ENCODE measurements around the gene CBX7.

The CBX7 gene

DNA sequence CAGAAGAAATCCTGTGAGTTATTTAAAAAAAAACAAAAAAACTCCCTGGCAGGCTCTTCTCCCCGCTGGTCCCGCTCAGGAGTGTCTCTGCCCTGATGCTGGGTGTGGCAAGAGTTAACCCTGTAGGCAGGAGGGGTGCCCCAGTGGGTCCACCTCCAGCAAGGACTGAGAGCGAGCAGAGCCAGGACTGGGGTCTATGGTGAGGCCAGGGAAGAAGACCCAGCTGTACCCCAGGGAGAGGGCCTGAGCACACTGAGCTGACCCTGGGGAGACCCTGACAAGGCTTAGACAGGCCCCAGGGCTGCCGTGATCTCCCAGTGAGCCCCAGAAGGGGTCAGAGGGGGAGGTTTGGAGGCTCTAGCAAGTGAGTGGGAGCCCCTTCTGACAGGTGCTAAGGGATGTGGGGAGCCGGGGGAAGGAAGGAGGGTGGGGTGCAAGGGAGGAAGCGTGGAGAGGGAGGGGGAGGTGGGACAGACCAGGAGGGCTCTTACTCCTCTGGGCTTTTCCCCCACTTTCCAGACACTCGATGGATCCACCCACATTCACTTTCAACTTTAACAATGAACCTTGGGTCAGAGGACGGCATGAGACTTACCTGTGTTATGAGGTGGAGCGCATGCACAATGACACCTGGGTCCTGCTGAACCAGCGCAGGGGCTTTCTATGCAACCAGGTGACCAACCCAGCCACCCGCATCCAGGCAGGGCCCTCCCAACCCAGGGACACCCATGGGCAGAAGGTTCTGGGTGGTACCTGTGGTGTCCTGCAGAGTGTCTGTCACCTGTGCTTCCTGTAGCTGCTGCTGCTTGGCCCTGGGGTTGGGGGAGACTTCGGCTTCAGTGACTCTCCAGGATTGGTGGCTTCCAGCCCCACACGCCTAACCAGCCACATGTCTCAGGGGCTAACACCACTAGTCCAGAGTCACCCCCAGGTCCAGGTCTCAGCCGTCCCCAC lies 69.0 kb downstream of the CBX7 start:
- no peak for DNase-seq (ENCODE audit: low read depth)
- H3K4me3 ChIP-seq (ENCODE audit: low read depth, low read length): no peak overlapping the region
- no peak for TF ChIP-seq CTCF (conservative IDR thresholded peaks at IDR 0.05; ENCODE audit: low read depth, low read length)

GRCh38 chr22:39081598-39081997 lies 70.9 kb downstream of the CBX7 start:
- no peak overlapping the region for H3K4me3 ChIP-seq (ENCODE audit: low read depth, low read length)
- no peak for TF ChIP-seq CTCF (conservative IDR thresholded peaks at IDR 0.05; ENCODE audit: low read depth, low read length)
- DNase-seq (ENCODE audit: low read depth): no peak

- H3K4me3 ChIP-seq (ENCODE audit: low read depth, low read length): no peak overlapping the region
- DNase-seq (ENCODE audit: low read depth): no peak
- no peak for TF ChIP-seq CTCF (conservative IDR thresholded peaks at IDR 0.05; ENCODE audit: low read depth, low read length)
Measured at GRCh38 chr22:39081016-39081415, 71.5 kb downstream of the CBX7 start.
